HEK293 (cell line): Measurements from ENCODE around the gene STK32C.

Experiments used
- CTCF ChIA-PET: fragments of 350-600 bp; formaldehyde crosslinking; extraction: SDS; loops from one replicate; lab custom pipeline; 2021; ENCODE audit warnings: antibody characterized with exemption; lab: Yijun Ruan, JAX
- POLR2A ChIA-PET: fragments of 300-600 bp; formaldehyde crosslinking; extraction: SDS; loops from one replicate; lab custom pipeline; 2020; ENCODE audit warnings: antibody characterized with exemption, inconsistent platforms; lab: Yijun Ruan, JAX
- H3K27ac ChIP-seq: fragments of 200-500 bp; sonication (Bioruptor generic); 2 replicates; pipeline ENCODE4 v1.5.1; 2014; ENCODE audit warnings: low read depth, low read length, control low read depth, inconsistent platforms; ENCODE audit errors: extremely low read depth
- H3K36me3 ChIP-seq, 2 experiments: fragments of 200-500 bp in 1 of 2; sonication (Bioruptor generic) in 1 of 2; 1 replicate in 1 of 2; 2 replicates in 1 of 2; pipeline ENCODE4 v1.5.1; 2014 to 2017; ENCODE audit warnings: inconsistent platforms in 2 of 2, low read length in 2 of 2; ENCODE audit not compliant: control insufficient read depth in 2 of 2, insufficient read depth in 1 of 2
- H3K4me1 ChIP-seq: fragments of 200-500 bp; sonication (Bioruptor generic); 2 replicates; pipeline ENCODE4 v1.5.1; 2014; ENCODE audit warnings: mild to moderate bottlenecking, low read length, inconsistent platforms; ENCODE audit not compliant: control insufficient read depth, insufficient read depth
- H3K4me3 ChIP-seq: 2 replicates; pipeline ENCODE4 v1.5.1; 2011; ENCODE audit warnings: low read depth, mild to moderate bottlenecking, control low read depth, low read length, moderate library complexity
- H3K9me3 ChIP-seq: fragments of 200-500 bp; sonication (Bioruptor generic); 2 replicates; pipeline ENCODE4 v1.5.1; 2014; ENCODE audit warnings: low read depth, low read length, inconsistent platforms; ENCODE audit not compliant: control insufficient read depth, insufficient read depth
- GLIS1 ChIP-seq: fragments of 450-650 bp; formaldehyde crosslinking; IDR thresholded peaks from 2 replicates; pipeline ENCODE4 v1.5.1; 2016; ENCODE audit warnings: missing biosample characterization, missing genetic modification characterization
- MEIS1 ChIP-seq: sonication (generic); formaldehyde crosslinking; IDR thresholded peaks from 2 replicates; pipeline ENCODE4 v1.8.1; 2022; ENCODE audit warnings: missing genetic modification reagents, mild to moderate bottlenecking, borderline replicate concordance
- REPIN1 ChIP-seq: fragments of 450-650 bp; formaldehyde crosslinking; IDR thresholded peaks from 2 replicates; pipeline ENCODE4 v1.5.1; 2017; ENCODE audit warnings: missing biosample characterization, missing genetic modification characterization, low read depth
- ZBTB1 ChIP-seq: fragments of 450-650 bp; formaldehyde crosslinking; IDR thresholded peaks from 2 replicates; pipeline ENCODE4 v1.5.1; 2016; ENCODE audit warnings: missing biosample characterization, missing genetic modification characterization
- ZBTB48 ChIP-seq: fragments of 450-650 bp; formaldehyde crosslinking; IDR thresholded peaks from 2 replicates; pipeline ENCODE4 v1.5.1; 2016; ENCODE audit warnings: missing biosample characterization, missing genetic modification characterization
- ZFHX2 ChIP-seq: fragments of 450-650 bp; formaldehyde crosslinking; conservative IDR thresholded peaks from 2 replicates; pipeline ENCODE4 v1.5.1; 2016; ENCODE audit warnings: missing biosample characterization, missing genetic modification characterization
- ZNF157 ChIP-seq: fragments of 450-650 bp; formaldehyde crosslinking; IDR thresholded peaks from 2 replicates; pipeline ENCODE4 v1.5.1; 2016; ENCODE audit warnings: missing biosample characterization, missing genetic modification characterization
- ZNF202 ChIP-seq: fragments of 450-650 bp; formaldehyde crosslinking; IDR thresholded peaks from 2 replicates; pipeline ENCODE4 v1.5.1; 2016; ENCODE audit warnings: missing biosample characterization, missing genetic modification characterization, borderline replicate concordance
- ZNF223 ChIP-seq: fragments of 450-650 bp; formaldehyde crosslinking; IDR thresholded peaks from 2 replicates; pipeline ENCODE4 v1.5.1; 2016; ENCODE audit warnings: missing biosample characterization, missing genetic modification characterization
- ZNF248 ChIP-seq: fragments of 450-650 bp; formaldehyde crosslinking; IDR thresholded peaks from 2 replicates; pipeline ENCODE4 v1.5.1; 2017; ENCODE audit warnings: missing biosample characterization, missing genetic modification characterization
- ZNF335 ChIP-seq: fragments of 450-650 bp; formaldehyde crosslinking; conservative IDR thresholded peaks from 2 replicates; pipeline ENCODE4 v1.5.1; 2016; ENCODE audit warnings: missing biosample characterization, missing genetic modification characterization
- ZNF350 ChIP-seq: fragments of 450-650 bp; formaldehyde crosslinking; IDR thresholded peaks from 2 replicates; pipeline ENCODE4 v1.5.0; 2017; ENCODE audit warnings: missing biosample characterization, mild to moderate bottlenecking, missing genetic modification characterization
- ZNF354C ChIP-seq: fragments of 450-650 bp; formaldehyde crosslinking; IDR thresholded peaks from 2 replicates; pipeline ENCODE4 v1.5.1; 2016; ENCODE audit warnings: missing biosample characterization, missing genetic modification characterization, low read depth, borderline replicate concordance
- ZNF37A ChIP-seq: fragments of 450-650 bp; IDR thresholded peaks from 2 replicates; pipeline ENCODE4 v1.5.1; 2018; ENCODE audit warnings: missing biosample characterization, missing genetic modification characterization
- ZNF600 ChIP-seq: fragments of 450-650 bp; formaldehyde crosslinking; IDR thresholded peaks from 2 replicates; pipeline ENCODE4 v1.5.1; 2016; ENCODE audit warnings: missing biosample characterization, missing genetic modification characterization
- ZNF658 ChIP-seq: fragments of 450-650 bp; formaldehyde crosslinking; IDR thresholded peaks from 2 replicates; pipeline ENCODE4; 2016; ENCODE audit warnings: missing biosample characterization, missing genetic modification characterization
- ZNF670 ChIP-seq: fragments of 450-650 bp; formaldehyde crosslinking; IDR thresholded peaks from 2 replicates; pipeline ENCODE4 v1.5.1; 2016; ENCODE audit warnings: missing biosample characterization, missing genetic modification characterization, low read depth
- ZNF76 ChIP-seq: fragments of 450-650 bp; formaldehyde crosslinking; IDR thresholded peaks from 2 replicates; pipeline ENCODE4; 2016; ENCODE audit warnings: low read depth, missing biosample characterization, missing genetic modification characterization, borderline replicate concordance
- ZNF768 ChIP-seq: fragments of 450-650 bp; formaldehyde crosslinking; IDR thresholded peaks from 2 replicates; pipeline ENCODE4 v1.5.1; 2018; ENCODE audit warnings: missing biosample characterization, mild to moderate bottlenecking, missing genetic modification characterization
- TF ChIP-seq, protein P1 (sequence below): fragments of 450-650 bp; formaldehyde crosslinking; IDR thresholded peaks from 2 replicates; pipeline ENCODE4 v1.5.1; 2016; ENCODE audit warnings: missing biosample characterization, missing genetic modification characterization, low read depth
- TF ChIP-seq, protein P2 (sequence below): fragments of 450-650 bp; formaldehyde crosslinking; IDR thresholded peaks from 2 replicates; pipeline ENCODE4 v1.5.1; 2016; ENCODE audit warnings: missing biosample characterization, missing genetic modification characterization
- TF ChIP-seq, protein P3 (sequence below): sonication (generic); formaldehyde crosslinking; IDR thresholded peaks from 2 replicates; pipeline ENCODE4 v1.8.1; 2022; ENCODE audit warnings: mild to moderate bottlenecking, moderate library complexity, missing genetic modification reagents
- TF ChIP-seq, protein P4 (sequence below): fragments of 450-650 bp; formaldehyde crosslinking; IDR thresholded peaks from 2 replicates; pipeline ENCODE4 v1.5.1; 2016; ENCODE audit warnings: missing biosample characterization, missing genetic modification characterization
- TF ChIP-seq, protein P5 (sequence below): fragments of 450-650 bp; formaldehyde crosslinking; IDR thresholded peaks from 2 replicates; pipeline ENCODE4 v1.5.1; 2017; ENCODE audit warnings: missing biosample characterization, mild to moderate bottlenecking, missing genetic modification characterization, moderate library complexity
- TF ChIP-seq, protein P6 (sequence below): fragments of 450-650 bp; formaldehyde crosslinking; IDR thresholded peaks from 2 replicates; pipeline ENCODE4 v1.5.1; 2016; ENCODE audit warnings: missing biosample characterization, missing genetic modification characterization, borderline replicate concordance
- TF ChIP-seq, protein P7 (sequence below): fragments of 450-650 bp; formaldehyde crosslinking; IDR thresholded peaks from 2 replicates; pipeline ENCODE4 v1.5.1; 2016; ENCODE audit warnings: missing biosample characterization, missing genetic modification characterization

STK32C gene

DNA sequence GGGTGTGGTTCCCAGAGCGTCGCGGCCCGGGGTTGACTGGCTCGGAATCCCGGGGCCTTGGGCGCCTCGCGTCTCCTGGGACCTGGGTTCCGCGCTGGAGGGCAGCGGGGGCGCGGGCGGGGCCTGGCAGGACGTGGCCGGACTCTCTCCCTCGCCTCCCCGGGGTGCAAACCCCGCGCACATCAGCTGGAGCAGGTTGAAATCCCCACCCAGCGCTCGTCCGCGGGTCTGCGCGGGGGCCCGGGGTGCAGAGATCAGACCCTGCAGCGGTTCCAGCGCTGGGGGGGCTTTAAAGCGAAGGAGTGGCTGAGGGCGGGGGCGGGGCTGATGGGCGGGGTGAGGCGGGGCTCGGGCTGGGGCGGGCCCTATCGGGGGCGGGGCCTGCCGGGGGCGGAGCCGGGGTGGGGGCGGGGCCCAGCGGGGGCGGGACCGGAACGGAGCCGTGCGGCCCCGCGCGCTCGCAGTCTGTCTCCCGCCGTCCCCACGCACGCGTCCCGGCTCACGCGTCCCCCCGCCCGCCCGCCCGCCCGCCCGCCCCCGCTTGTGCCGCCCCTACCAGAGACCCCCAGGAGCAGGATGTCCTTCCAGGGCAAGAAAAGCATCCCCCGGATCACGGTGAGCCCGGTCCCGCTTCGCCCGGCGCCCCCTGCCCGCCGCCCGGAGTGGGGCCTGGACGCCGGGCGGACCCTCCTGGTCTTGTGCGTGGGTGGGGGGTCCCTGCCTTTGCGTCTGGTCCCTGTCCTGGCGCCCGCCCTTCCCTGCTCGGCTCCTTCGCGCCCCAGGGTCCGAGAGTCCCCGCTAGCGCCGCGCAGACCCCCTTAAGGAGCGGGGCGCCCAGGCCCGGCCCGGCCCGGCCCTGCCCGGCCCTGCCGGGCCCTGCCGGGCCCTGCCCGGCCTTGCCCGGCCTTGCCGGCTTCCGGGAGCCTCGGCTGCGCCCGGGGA lies 121.0 kb downstream of the STK32C start, which contains the start of gene DPYSL4:
DPYSL4 (plus strand) TSS at position 461 of the 942 bp plus-strand sequence; CDS start at position 577, 116 bp downstream.
- H3K9me3 ChIP-seq = no peaks in the 10 kb centered on the region
- ChIA-PET CTCF (no interaction called here), POLR2A (no interaction called here)
- H3K4me3 ChIP-seq = peak within 1 kb of the TSS; percentile 41
- H3K4me1 ChIP-seq = no peaks in the 10 kb centered on the region; the same call in 1 of the 2 replicates
- no peaks in the 10 kb centered on the region for H3K36me3 ChIP-seq
- H3K27ac ChIP-seq = no peak within 1 kb of the TSS
- TF ChIP-seq, protein P1, sequence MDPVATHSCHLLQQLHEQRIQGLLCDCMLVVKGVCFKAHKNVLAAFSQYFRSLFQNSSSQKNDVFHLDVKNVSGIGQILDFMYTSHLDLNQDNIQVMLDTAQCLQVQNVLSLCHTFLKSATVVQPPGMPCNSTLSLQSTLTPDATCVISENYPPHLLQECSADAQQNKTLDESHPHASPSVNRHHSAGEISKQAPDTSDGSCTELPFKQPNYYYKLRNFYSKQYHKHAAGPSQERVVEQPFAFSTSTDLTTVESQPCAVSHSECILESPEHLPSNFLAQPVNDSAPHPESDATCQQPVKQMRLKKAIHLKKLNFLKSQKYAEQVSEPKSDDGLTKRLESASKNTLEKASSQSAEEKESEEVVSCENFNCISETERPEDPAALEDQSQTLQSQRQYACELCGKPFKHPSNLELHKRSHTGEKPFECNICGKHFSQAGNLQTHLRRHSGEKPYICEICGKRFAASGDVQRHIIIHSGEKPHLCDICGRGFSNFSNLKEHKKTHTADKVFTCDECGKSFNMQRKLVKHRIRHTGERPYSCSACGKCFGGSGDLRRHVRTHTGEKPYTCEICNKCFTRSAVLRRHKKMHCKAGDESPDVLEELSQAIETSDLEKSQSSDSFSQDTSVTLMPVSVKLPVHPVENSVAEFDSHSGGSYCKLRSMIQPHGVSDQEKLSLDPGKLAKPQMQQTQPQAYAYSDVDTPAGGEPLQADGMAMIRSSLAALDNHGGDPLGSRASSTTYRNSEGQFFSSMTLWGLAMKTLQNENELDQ (tag by site-specific recombination) = no peak
- TF ChIP-seq ZNF76 (no peak), ZNF37A (tag by site-specific recombination) (no peak), ZNF350 (no peak), ZNF768 (tag by site-specific recombination) (no peak), ZNF354C (tag by site-specific recombination) (no peak), ZNF248 (tag by site-specific recombination) (no peak), ZNF658 (no peak), ZBTB48 (tag by site-specific recombination) (no peak), ZNF335 (tag by site-specific recombination) (peak; percentile 36; the same call in 1 of the 2 replicates), ZNF202 (tag by site-specific recombination) (no peak), ZNF223 (tag by site-specific recombination) (no peak), ZNF670 (tag by site-specific recombination) (no peak), GLIS1 (tag by site-specific recombination) (peak; percentile 66), REPIN1 (tag by site-specific recombination) (no peak), ZFHX2 (tag by site-specific recombination) (peak; percentile 49), ZBTB1 (no peak), ZNF157 (tag by site-specific recombination) (no peak), MEIS1 (no peak), ZNF600 (tag by site-specific recombination) (0 out of 2 replicates have a peak, but pooled peaks have one; percentile 28)
- TF ChIP-seq, protein P2, sequence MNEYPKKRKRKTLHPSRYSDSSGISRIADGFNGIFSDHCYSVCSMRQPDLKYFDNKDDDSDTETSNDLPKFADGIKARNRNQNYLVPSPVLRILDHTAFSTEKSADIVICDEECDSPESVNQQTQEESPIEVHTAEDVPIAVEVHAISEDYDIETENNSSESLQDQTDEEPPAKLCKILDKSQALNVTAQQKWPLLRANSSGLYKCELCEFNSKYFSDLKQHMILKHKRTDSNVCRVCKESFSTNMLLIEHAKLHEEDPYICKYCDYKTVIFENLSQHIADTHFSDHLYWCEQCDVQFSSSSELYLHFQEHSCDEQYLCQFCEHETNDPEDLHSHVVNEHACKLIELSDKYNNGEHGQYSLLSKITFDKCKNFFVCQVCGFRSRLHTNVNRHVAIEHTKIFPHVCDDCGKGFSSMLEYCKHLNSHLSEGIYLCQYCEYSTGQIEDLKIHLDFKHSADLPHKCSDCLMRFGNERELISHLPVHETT (tag by site-specific recombination) = no peak
- TF ChIP-seq, protein P3, sequence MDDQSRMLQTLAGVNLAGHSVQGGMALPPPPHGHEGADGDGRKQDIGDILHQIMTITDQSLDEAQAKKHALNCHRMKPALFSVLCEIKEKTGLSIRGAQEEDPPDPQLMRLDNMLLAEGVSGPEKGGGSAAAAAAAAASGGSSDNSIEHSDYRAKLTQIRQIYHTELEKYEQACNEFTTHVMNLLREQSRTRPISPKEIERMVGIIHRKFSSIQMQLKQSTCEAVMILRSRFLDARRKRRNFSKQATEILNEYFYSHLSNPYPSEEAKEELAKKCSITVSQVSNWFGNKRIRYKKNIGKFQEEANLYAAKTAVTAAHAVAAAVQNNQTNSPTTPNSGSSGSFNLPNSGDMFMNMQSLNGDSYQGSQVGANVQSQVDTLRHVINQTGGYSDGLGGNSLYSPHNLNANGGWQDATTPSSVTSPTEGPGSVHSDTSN (CRISPR knock-in tag) = no peak
- TF ChIP-seq, protein P4, sequence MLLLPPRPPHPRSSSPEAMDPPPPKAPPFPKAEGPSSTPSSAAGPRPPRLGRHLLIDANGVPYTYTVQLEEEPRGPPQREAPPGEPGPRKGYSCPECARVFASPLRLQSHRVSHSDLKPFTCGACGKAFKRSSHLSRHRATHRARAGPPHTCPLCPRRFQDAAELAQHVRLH = no peak
- TF ChIP-seq, protein P5, sequence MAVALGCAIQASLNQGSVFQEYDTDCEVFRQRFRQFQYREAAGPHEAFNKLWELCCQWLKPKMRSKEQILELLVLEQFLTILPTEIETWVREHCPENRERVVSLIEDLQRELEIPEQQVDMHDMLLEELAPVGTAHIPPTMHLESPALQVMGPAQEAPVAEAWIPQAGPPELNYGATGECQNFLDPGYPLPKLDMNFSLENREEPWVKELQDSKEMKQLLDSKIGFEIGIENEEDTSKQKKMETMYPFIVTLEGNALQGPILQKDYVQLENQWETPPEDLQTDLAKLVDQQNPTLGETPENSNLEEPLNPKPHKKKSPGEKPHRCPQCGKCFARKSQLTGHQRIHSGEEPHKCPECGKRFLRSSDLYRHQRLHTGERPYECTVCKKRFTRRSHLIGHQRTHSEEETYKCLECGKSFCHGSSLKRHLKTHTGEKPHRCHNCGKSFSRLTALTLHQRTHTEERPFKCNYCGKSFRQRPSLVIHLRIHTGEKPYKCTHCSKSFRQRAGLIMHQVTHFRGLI (tag by site-specific recombination) = no peak
- TF ChIP-seq, protein P6, sequence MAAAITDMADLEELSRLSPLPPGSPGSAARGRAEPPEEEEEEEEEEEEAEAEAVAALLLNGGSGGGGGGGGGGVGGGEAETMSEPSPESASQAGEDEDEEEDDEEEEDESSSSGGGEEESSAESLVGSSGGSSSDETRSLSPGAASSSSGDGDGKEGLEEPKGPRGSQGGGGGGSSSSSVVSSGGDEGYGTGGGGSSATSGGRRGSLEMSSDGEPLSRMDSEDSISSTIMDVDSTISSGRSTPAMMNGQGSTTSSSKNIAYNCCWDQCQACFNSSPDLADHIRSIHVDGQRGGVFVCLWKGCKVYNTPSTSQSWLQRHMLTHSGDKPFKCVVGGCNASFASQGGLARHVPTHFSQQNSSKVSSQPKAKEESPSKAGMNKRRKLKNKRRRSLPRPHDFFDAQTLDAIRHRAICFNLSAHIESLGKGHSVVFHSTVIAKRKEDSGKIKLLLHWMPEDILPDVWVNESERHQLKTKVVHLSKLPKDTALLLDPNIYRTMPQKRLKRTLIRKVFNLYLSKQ (tag by site-specific recombination) = no peak
- TF ChIP-seq, protein P7, sequence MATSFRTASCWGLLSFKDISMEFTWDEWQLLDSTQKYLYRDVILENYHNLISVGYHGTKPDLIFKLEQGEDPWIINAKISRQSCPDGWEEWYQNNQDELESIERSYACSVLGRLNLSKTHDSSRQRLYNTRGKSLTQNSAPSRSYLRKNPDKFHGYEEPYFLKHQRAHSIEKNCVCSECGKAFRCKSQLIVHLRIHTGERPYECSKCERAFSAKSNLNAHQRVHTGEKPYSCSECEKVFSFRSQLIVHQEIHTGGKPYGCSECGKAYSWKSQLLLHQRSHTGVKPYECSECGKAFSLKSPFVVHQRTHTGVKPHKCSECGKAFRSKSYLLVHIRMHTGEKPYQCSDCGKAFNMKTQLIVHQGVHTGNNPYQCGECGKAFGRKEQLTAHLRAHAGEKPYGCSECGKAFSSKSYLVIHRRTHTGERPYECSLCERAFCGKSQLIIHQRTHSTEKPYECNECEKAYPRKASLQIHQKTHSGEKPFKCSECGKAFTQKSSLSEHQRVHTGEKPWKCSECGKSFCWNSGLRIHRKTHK (tag by site-specific recombination) = no peak
